Measurements from ENCODE around the gene ABCA7.

DNA sequence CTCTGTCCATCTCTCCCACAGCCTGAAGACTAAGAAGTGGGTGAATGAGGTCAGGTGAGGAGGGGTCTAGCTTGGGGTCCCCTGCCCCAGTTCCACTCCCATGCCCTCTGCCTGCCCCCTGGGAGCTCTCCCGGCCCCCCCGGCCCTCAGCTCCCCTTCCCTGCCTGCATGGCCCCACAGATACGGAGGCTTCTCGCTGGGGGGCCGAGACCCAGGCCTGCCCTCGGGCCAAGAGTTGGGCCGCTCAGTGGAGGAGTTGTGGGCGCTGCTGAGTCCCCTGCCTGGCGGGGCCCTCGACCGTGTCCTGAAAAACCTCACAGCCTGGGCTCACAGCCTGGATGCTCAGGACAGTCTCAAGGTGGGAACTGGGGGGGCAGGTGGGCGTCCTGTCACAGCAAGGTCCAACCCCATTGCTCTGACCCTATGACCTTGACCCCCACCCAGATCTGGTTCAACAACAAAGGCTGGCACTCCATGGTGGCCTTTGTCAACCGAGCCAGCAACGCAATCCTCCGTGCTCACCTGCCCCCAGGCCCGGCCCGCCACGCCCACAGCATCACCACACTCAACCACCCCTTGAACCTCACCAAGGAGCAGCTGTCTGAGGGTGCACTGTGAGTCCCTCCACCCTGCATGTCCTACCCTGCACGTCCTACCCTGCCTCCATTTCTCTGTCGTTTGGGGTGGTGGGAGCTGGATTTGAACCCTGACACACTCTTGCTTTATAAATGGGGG lies 16.1 kb downstream of the ABCA7 start:
- TF ChIP-seq, protein P1, sequence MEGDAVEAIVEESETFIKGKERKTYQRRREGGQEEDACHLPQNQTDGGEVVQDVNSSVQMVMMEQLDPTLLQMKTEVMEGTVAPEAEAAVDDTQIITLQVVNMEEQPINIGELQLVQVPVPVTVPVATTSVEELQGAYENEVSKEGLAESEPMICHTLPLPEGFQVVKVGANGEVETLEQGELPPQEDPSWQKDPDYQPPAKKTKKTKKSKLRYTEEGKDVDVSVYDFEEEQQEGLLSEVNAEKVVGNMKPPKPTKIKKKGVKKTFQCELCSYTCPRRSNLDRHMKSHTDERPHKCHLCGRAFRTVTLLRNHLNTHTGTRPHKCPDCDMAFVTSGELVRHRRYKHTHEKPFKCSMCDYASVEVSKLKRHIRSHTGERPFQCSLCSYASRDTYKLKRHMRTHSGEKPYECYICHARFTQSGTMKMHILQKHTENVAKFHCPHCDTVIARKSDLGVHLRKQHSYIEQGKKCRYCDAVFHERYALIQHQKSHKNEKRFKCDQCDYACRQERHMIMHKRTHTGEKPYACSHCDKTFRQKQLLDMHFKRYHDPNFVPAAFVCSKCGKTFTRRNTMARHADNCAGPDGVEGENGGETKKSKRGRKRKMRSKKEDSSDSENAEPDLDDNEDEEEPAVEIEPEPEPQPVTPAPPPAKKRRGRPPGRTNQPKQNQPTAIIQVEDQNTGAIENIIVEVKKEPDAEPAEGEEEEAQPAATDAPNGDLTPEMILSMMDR (IDR thresholded peaks at IDR 0.05) = no peak
- no peak for TF ChIP-seq POLR2A (IDR thresholded peaks at IDR 0.05)
